SKM-1 treated with dmso at 0.1 percent for 144 hours (cell line): ENCODE measurements around the gene RUNX2.

Source experiments
- DNase-seq: peaks from one replicate; lab custom pipeline; 2025; ENCODE audit not compliant: unreplicated experiment; lab: John Stamatoyannopoulos, UW

RUNX2 gene

DNA sequence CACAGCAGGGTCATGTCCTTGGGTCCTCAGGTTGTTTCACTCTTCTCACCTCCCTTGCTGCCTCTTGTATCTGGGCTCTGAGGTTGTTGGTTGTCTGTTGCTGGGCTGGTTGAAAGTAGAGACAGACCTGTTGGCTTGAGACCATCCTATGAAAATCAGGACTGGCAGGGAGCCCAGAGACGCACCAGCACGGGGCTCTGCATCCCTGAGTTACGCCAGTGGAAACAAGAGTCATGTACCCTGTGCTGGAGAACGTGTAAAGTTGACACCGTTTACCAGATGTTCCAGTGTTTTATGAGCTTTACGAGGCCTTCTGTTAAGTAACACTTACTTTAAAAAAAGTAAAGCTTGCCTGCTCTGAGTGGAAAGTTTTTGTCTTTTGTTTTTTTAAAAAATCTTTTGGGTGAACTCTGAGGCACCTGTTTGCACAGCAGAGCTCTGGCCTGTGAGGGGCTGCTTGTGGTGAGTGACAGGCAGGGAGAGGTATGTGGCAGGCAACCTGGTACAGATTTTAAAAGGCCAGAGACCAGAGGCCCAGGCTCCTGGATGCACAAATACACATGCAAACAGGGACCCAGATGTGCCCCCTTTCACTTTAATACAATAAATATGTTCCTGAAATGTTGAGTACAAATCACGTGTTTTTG is 309.6 kb downstream of the RUNX2 start:
- DNase-seq, result no peak

DNA sequence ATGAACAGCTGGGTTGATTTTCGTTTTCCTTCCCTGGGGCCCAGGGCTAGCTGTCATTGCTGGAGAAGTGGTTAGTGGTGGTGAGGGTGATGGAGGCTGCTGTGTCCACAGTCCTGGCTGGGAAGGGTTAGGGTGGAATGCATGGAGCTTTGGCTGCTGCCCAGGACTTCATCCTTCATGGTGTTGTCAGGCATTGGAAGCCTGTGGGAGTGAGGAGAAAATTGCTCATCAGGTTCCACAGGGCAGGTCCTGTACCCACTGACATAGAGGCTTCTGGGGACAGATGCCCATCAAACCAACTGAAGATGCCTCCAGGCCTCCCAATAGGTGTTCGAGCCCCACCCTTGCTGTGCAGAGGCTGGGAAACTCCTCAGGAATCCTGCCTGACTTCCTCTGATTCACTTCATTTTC is 312.0 kb downstream of the RUNX2 start:
- DNase-seq, result no peak

DNA sequence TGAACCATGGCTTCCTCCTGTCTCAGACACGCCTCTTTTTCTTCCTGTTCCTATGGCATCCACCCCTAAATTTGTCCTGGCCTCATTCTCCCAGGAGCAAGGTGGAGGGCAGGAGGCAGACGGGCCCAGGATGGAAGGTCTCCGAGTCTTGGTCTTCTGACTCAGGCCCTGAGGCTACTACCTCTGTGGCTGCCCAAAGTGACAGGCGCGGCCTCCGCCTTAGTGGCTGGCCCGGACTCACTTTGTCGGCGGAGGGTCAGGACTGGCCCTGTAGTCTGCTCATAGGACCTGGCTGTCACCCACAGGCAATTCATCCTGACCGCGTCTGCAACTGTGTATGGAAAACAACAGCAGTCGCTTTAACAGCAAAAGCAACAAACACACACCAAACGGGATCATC is 312.7 kb downstream of the RUNX2 start:
- DNase-seq, result no peak

- no peak for DNase-seq
Measured at GRCh38 chr6:45642331-45643125, 314.4 kb downstream of the RUNX2 start.

DNA sequence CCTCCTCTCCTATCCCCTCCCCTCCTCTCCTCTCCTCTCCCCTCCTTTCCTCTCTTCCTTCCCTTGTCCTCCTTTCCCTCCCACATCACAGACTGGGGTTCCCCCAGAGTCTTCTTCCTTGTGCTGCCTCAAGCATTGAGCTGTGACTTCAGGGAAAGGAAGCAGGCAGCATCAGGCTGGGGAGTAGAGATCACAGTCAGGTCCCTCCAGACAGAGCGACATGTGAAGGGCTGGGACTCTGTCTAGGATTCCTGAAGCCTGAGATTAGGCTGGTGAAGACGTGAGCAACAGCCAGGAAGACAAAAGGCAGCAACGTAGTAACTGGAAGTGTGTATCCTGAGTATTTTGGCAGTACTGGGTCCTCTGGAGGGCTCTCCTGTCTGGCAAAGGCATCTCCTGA is 315.0 kb downstream of the RUNX2 start:
- no peak for DNase-seq

DNA sequence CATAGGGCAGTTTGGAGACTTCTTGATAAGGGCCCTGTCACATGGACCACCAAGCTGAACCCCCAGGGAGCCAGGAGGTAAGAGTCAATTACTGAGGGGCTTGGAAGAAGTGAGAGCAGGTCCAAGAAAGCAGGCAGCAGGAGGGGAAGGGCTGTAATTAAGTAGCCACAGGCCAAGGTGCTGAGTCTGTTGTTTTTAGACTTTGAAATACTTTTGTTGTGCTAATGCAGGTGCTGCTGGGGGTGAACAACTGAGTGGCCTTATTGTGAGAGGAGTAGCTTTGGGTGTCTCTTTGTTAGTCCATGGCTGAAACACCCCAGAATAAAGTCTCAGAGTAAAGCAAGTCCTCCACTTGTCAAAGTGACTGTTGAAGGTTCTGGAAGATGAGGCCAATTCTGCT is 316.6 kb downstream of the RUNX2 start:
- no peak for DNase-seq

DNA sequence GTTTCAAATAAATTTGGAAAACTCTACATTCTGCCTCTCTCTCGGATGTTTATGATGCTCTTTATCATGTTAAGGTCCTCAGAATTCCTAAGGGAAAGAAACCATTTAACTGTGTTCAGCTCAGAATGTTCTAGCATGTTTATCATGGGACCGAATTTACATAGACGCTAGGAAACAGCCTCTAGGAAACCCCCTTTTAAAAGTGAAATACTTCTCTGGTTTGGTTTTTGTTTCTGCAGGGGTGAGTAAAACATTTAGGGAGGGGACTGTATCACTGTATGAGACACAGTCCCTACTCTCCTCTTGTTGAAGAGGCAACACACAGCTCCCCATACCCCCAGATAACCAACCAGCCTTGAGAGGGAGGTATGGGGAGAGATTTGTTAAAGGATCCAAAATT is 317.2 kb downstream of the RUNX2 start:
- DNase-seq, result no peak

DNA sequence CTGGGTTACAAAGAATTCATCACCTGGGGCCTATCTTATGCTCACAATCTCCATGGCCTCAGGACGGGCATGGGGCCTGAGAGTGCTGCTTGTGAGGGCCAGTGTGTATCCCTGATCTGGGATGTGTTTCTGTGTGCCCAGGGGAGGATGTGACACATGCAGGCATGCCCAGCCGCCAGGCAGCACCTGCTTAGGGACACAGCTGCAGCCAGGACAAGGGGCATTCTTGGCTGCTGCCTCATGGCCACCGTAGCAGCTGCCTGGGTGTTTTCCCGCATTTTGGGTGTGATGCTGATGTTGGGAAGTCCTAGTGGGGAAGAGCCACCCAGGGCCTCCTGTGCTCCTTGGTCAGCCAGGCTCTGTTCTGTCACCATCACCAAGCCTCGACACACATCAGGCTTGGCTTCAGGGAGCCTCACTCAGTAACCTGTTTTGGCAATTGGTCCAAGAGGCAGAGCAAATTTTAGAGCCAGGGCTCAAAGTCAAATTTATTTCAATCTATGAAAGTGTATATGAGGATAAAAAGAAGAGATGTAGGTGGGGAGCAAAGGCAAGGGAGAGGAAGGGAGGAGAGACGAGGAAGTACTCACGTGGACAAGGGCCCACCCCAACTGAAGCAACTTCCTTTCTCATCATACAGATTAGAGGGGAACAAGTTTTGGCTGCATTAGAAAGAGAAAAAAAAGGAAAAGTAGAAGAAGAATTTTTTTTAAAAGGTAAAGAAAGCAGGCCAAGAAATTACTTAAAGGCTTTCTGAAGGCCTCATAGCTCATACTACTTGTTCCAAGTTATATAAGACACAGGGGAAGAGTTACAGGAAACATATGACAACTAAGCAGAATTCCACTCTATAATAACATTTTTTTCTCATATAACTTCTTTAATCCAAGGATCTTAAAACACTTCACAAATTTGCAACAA is 319.5 kb downstream of the RUNX2 start:
- DNase-seq, result no peak

GRCh38 chr6:45648262-45648620 is 320.1 kb downstream of the RUNX2 start:
- no peak for DNase-seq

DNA sequence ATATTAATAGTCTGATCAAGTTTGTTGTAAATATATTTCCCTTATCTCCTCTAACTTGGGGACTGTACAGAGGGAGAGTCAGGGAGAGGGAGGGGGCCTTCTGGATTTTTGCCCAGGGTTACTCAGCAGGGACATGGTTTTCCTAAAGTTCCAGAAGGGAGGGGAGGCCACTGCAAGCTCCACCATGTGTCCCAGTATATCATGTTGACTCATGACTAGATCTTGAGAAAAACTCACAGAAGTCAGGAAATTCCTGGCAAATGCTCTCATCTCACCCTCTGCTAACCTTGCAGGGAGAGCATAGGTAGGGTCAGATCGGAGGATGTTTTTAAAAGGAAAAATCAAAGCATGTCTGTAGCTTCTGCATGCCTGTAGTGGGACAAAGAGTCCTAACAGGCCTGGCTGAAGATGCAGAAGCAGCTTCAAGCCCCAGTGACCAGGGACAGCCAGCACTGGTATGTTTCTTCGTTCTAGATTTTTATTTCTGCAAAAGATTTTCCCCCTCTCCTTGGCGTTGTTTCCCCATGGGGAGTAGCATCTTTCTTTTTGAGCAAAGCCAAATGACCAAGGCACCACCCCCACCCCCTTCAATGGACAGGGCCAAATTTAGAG is 322.5 kb downstream of the RUNX2 start:
- no peak for DNase-seq

DNA sequence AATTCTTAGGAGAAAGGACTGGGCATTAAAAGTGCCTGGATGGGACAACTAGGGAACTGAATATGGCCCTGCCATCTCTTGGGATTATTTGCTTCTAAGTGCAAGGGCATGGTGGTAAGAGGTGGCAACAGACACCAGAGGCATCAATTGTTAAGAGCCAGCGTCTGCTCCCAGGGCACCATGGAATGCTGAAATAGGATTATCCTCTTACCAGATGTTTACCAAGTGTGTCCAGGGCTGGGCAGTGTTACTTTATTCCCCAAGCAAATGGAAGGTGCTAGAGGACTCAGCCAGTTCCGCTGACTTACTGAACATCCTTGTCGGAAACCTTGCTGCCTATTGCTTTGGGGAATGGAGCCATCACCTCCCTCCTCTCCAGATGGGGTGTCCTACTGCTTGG is 323.2 kb downstream of the RUNX2 start:
- DNase-seq, result no peak

DNA sequence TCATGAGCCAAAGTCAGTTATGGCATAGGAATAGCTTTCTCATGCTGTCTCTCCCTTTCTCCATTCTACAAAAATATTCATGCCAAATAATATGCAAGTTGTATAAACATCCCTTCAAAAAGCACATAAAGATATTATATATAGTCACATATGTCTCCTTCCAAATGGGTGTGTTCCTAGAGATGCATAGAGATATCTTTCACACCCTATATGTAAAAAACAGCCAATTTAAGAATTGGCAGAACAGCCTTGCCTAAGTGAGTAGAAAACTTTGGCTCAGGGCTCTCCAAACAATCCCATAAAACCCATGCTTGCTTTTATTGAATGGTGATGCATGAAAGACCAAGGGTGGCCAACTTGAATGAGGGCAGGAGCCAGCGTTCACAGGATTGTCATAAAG is 324.3 kb downstream of the RUNX2 start:
- no peak for DNase-seq

GRCh38 chr6:45653117-45653883 is 325.2 kb downstream of the RUNX2 start:
- DNase-seq, result no peak

DNA sequence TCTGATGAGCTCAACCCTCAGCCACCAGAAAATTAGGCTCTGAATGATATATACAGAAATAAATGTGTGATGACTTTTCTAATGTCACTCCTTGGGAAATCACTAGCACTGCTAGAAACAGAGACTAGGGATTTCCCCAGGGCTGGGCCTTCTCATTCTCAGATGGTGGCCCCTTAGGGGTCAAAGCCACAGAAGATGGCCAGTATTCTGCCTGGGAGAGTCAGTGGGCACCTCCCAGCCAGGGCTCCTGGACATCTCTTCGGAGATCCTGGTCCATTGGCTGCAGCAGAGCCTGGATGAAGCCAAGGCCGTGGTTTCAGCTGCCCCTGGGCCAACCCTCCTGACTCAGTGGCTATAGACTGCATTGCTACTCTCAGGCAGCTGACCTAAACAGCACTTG is 326.5 kb downstream of the RUNX2 start:
- DNase-seq, result no peak

DNA sequence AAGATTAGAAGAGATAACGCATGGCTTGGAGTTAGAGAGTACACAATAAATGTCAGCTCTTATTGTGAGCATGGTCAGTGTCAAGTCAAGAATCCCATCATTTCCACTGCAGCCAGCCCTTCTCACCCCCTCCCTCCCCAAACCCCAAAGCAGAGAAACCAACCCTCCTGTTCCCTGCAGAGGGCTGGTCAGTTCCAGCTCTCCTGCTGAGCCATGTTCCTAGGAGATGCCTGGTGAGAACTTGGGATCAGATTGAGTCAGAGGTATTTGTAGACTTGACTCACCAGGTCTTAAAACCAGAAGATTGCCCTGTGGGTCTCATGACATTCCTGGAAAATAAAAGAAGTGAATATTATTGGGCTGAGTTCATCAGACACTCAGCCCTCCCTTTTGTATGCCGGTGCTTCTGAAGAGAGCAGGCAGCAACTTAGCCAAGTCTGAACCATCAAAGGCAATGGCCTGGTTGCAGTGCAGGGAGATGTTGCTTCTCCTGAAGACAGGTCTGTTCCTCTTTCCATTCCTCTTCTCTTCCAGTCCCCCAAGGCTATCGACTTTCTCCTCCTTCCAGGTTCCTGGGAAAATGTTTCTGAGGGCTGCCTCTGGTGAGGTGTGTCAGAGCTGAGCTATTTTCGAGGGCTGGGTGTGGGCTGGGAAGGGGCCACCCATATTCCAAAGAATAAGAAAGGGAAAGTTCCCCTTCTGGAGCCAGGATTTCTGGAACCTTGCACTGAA is 327.8 kb downstream of the RUNX2 start:
- DNase-seq, result no peak

DNA sequence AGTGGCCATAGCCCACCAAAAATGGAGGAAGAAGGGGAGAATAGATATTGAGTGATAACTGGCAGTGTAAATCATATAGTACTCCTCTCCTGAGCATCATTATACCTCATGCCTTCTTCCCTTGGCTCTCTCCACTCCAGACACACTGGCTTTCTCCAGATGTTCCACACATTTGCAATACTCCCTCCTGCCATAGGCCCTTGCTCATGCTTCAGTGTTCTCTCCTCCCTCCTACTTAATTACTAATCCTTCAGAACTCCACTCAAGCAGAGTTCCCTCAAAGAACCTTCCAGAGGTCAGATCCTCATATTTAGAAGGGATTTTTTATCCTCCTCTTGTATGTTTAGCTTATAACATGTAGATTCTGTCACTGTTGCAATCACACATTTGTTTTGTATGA is 329.1 kb downstream of the RUNX2 start:
- no peak for DNase-seq

DNA sequence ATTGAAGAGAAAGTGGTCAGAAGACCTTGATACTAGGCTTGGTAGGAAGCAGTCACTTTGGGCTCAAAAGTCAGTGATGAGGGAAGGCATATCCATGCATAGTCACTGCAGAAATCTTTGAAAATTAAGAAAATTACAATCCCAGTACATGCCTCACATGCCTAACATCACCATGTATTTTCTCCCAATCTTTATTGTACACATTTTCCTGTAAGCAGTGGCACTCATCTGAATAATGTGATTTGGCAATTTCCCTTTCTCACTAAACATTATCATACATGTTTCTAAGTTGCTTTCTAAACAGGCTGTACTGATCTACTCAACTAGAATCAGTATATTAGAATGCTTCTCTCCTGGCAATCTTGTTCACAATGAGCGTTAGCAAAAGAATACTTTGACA is 330.3 kb downstream of the RUNX2 start:
- no peak for DNase-seq

DNA sequence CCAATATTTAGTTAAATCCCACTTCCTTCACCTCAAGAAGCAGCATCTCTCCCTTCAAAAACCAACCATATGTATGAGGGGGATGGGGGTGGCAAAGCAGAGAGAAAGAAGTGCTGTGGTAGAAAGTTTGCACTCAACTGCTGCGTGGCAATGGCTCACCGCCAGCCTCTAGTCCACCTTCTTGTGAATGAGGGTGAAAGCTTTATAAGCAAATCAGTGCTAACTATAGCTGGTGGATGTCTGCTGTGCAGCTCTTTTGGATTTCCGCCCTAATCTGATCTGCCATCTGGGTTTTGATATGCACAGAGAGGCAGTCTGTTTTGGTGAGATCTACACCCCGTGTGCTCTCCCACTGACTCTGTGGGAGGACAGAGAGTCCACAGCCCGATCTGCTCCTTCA is 330.8 kb downstream of the RUNX2 start:
- DNase-seq, result no peak

GRCh38 chr6:45661661-45662060 is 333.5 kb downstream of the RUNX2 start:
- no peak for DNase-seq
